H1 (cell line): Measurements from ENCODE around the gene EIF4A3. TPM values are rescaled to one million over a fixed set of nuclear protein-coding genes. Genes with fewer than 3 reads are reported as not detected.

Source experiments
- CTCF ChIA-PET: fragments of 300-600 bp; sonication (Branson Sonifier 250); formaldehyde crosslinking; loops from one replicate; lab custom pipeline; 2021; ENCODE audit not compliant: partially characterized antibody; lab: Charles Lee
- POLR2A ChIA-PET: fragments of 300-600 bp; sonication (Branson Sonifier 250); formaldehyde crosslinking; loops from one replicate; lab custom pipeline; 2021; ENCODE audit warnings: inconsistent platforms; ENCODE audit not compliant: partially characterized antibody; lab: Charles Lee
- DNase-seq, 2 experiments: peaks; one replicate each; pipeline versions ENCODE4 v3.0.0 to v3.0.0-alpha.2; 2010 to 2022; ENCODE audit warnings: low spot score in 2 of 2, low read depth in 1 of 2, mixed read lengths in 1 of 2
- FAIRE-seq: peaks from 2 replicates; lab custom pipeline; 2011; peaks lifted over from hg19 to GRCh38; lab: Jason Lieb, UNC
- H2AFZ ChIP-seq: 2 replicates; pipeline ENCODE4 v1.8.1; 2012; ENCODE audit warnings: low read length, inconsistent platforms
- H2AK5ac ChIP-seq: 2 replicates; pipeline ENCODE4 v1.6.1; 2013; ENCODE audit warnings: low read depth, low read length
- H2BK120ac ChIP-seq: replicated peaks from 2 replicates; pipeline ENCODE3; 2013; ENCODE audit warnings: low read depth, low read length, inconsistent platforms
- H2BK12ac ChIP-seq: 2 replicates; pipeline ENCODE4 v1.6.1; 2013; ENCODE audit warnings: low read depth, low read length
- H2BK15ac ChIP-seq: 2 replicates; pipeline ENCODE4 v1.6.1; 2013; ENCODE audit warnings: low read length
- H2BK20ac ChIP-seq: 2 replicates; pipeline ENCODE4 v1.6.1; 2013; ENCODE audit warnings: low read length
- H2BK5ac ChIP-seq: 2 replicates; pipeline ENCODE4 v1.6.1; 2013; ENCODE audit warnings: low read depth, low read length
- H3K14ac ChIP-seq: 2 replicates; pipeline ENCODE4 v1.6.1; 2013; ENCODE audit warnings: inconsistent platforms; ENCODE audit not compliant: insufficient read length
- H3K18ac ChIP-seq: 2 replicates; pipeline ENCODE4 v1.6.1; 2013; ENCODE audit warnings: low read length; ENCODE audit errors: extremely low read depth
- H3K23ac ChIP-seq: 2 replicates; pipeline ENCODE4 v1.6.1; 2013; ENCODE audit warnings: inconsistent platforms; ENCODE audit not compliant: insufficient read length
- H3K23me2 ChIP-seq: 2 replicates; pipeline ENCODE4 v1.6.1; 2013; ENCODE audit warnings: low read depth, low read length
- H3K27ac ChIP-seq: 2 replicates; pipeline ENCODE4 v1.6.1; 2011; ENCODE audit warnings: low read depth, low read length, inconsistent platforms
- H3K27me3 ChIP-seq, 4 experiments: replicated peaks in 1 of 4; 1 replicate in 1 of 4; 2 replicates in 3 of 4; pipeline versions ENCODE4 v1.6.1 to v1.8.1; 2011 to 2013; ENCODE audit warnings: low read length in 3 of 4, mild to moderate bottlenecking in 3 of 4, inconsistent platforms in 2 of 4, mixed read lengths in 2 of 4, moderate library complexity in 1 of 4; ENCODE audit not compliant: control insufficient read depth in 3 of 4, insufficient read depth in 3 of 4; ENCODE audit errors: extremely low read depth in 1 of 4
- H3K36me3 ChIP-seq, 4 experiments: 2 replicates each; pipeline versions ENCODE4 v1.6.1 to v1.8.1; 2011 to 2013; ENCODE audit warnings: mild to moderate bottlenecking in 4 of 4, low read length in 3 of 4, moderate library complexity in 2 of 4, control low read depth in 1 of 4, inconsistent platforms in 1 of 4; ENCODE audit not compliant: insufficient read depth in 4 of 4, control insufficient read depth in 2 of 4
- H3K4ac ChIP-seq: replicated peaks from 2 replicates; pipeline ENCODE3; 2013; ENCODE audit warnings: low read length, low read depth, mixed read lengths, inconsistent platforms; ENCODE audit not compliant: insufficient read length
- H3K4me1 ChIP-seq, 4 experiments: replicated peaks in 1 of 4; 1 replicate in 1 of 4; 2 replicates in 3 of 4; pipeline versions ENCODE4 v1.6.1 to v1.8.1; 2011 to 2013; ENCODE audit warnings: low read length in 3 of 4, inconsistent platforms in 2 of 4, mixed read lengths in 1 of 4; ENCODE audit not compliant: insufficient read depth in 4 of 4, control insufficient read depth in 3 of 4
- H3K4me2 ChIP-seq, 2 experiments: 2 replicates each; pipeline versions ENCODE4 v1.6.1 to v1.8.1; 2011 to 2013; ENCODE audit warnings: low read depth in 2 of 2, low read length in 2 of 2, control low read depth in 1 of 2, inconsistent platforms in 1 of 2, mild to moderate bottlenecking in 1 of 2; ENCODE audit not compliant: insufficient read depth in 1 of 2
- H3K4me3 ChIP-seq, 4 experiments: fragments of 200-600, 300-600 bp in 1 of 4; sonication (generic), shearing (Covaris generic), sonication (Bioruptor Twin) in 1 of 4; 2 replicates each; pipeline versions ENCODE4 v1.5.1 to v1.8.1; 2011 to 2016; ENCODE audit warnings: low read length in 4 of 4, low read depth in 3 of 4, control low read depth in 2 of 4, inconsistent platforms in 2 of 4, mild to moderate bottlenecking in 2 of 4, mixed read lengths in 1 of 4, moderate library complexity in 1 of 4; ENCODE audit not compliant: insufficient read depth in 2 of 4; ENCODE audit errors: extremely low read depth in 1 of 4
- H3K56ac ChIP-seq: replicated peaks from 2 replicates; pipeline ENCODE3; 2013; ENCODE audit warnings: low read depth, mild to moderate bottlenecking, mixed read lengths, low read length, inconsistent platforms; ENCODE audit not compliant: insufficient read length
- H3K79me1 ChIP-seq: 2 replicates; pipeline ENCODE4 v1.6.1; 2013; ENCODE audit warnings: low read depth, low read length, control low read depth
- H3K79me2 ChIP-seq, 2 experiments: 2 replicates each; pipeline versions ENCODE4 v1.6.1 to v1.8.1; 2012 to 2013; ENCODE audit warnings: low read length in 2 of 2, mild to moderate bottlenecking in 2 of 2, inconsistent platforms in 1 of 2; ENCODE audit not compliant: insufficient read depth in 2 of 2, control insufficient read depth in 1 of 2
- H3K9ac ChIP-seq, 4 experiments: replicated peaks in 1 of 4; 1 replicate in 1 of 4; 2 replicates in 3 of 4; pipeline versions ENCODE4 v1.6.1 to v1.8.1; 2011 to 2013; ENCODE audit warnings: low read depth in 3 of 4, low read length in 3 of 4, control low read depth in 2 of 4, mild to moderate bottlenecking in 2 of 4, moderate library complexity in 2 of 4, inconsistent platforms in 1 of 4; ENCODE audit errors: extremely low read depth in 1 of 4
- H3K9me3 ChIP-seq, 2 experiments: 2 replicates each; pipeline versions ENCODE4 v1.6.1 to v1.8.1; 2012 to 2013; ENCODE audit warnings: mild to moderate bottlenecking in 2 of 2, moderate library complexity in 2 of 2, control low read depth in 1 of 2, inconsistent platforms in 1 of 2, low read depth in 1 of 2, low read length in 1 of 2, mixed read lengths in 1 of 2; ENCODE audit not compliant: insufficient read depth in 2 of 2
- H4K20me1 ChIP-seq, 2 experiments: replicated peaks in 1 of 2; 2 replicates each; pipeline versions ENCODE3 to v1.8.1; 2011 to 2013; ENCODE audit warnings: inconsistent platforms in 2 of 2, low read length in 2 of 2, mild to moderate bottlenecking in 1 of 2; ENCODE audit not compliant: insufficient read depth in 2 of 2, control insufficient read depth in 1 of 2
- H4K5ac ChIP-seq: 2 replicates; pipeline ENCODE4 v1.6.1; 2013; ENCODE audit warnings: low read length, low read depth, mixed read lengths, inconsistent platforms; ENCODE audit not compliant: insufficient read length
- H4K8ac ChIP-seq: 2 replicates; pipeline ENCODE4 v1.8.0; 2013; ENCODE audit warnings: mild to moderate bottlenecking, moderate library complexity, low read length, inconsistent platforms; ENCODE audit not compliant: insufficient read depth; ENCODE audit errors: extremely low read depth
- H4K91ac ChIP-seq: replicated peaks from 2 replicates; pipeline ENCODE3; 2013; ENCODE audit warnings: low read length, mixed read lengths, inconsistent platforms; ENCODE audit not compliant: insufficient read length
- ASH2L ChIP-seq: fragments of 200-600, 300-600 bp; sonication (generic); IDR thresholded peaks from one replicate; pipeline ENCODE4 v1.7.1; 2017; ENCODE audit warnings: low read length
- CREB1 ChIP-seq: IDR thresholded peaks from 2 replicates; pipeline ENCODE4 v1.6.1; 2012; ENCODE audit warnings: inconsistent platforms
- CTCF ChIP-seq, 3 experiments: IDR thresholded peaks; 1 replicate in 2 of 3; 2 replicates in 1 of 3; pipeline versions ENCODE4 v1.5.1 to v1.6.1; 2011; ENCODE audit warnings: low read length in 3 of 3, mild to moderate bottlenecking in 3 of 3, inconsistent platforms in 2 of 3, low read depth in 1 of 3, moderate library complexity in 1 of 3; ENCODE audit not compliant: insufficient read depth in 1 of 3; ENCODE audit errors: control extremely low read depth in 1 of 3
- GABPA ChIP-seq: IDR thresholded peaks from 2 replicates; pipeline ENCODE4 v1.6.1; 2011; ENCODE audit warnings: mild to moderate bottlenecking, low read length, moderate library complexity, borderline replicate concordance; ENCODE audit not compliant: insufficient read depth
- JUND ChIP-seq: IDR thresholded peaks from 2 replicates; pipeline ENCODE4 v1.6.1; 2011; ENCODE audit warnings: mild to moderate bottlenecking, improper control_type of control experiment, low read length
- MAX ChIP-seq: IDR thresholded peaks from 2 replicates; pipeline ENCODE4 v1.6.1; 2012; ENCODE audit warnings: inconsistent platforms
- RAD21 ChIP-seq, 2 experiments: IDR thresholded peaks in 1 of 2; conservative IDR thresholded peaks in 1 of 2; 2 replicates each; pipeline ENCODE4 v1.6.1; 2011; ENCODE audit warnings: low read depth in 2 of 2, low read length in 2 of 2, improper control_type of control experiment in 1 of 2, inconsistent platforms in 1 of 2, mild to moderate bottlenecking in 1 of 2, moderate library complexity in 1 of 2
- SIN3A ChIP-seq, 2 experiments: IDR thresholded peaks in 1 of 2; conservative IDR thresholded peaks in 1 of 2; 2 replicates each; pipeline ENCODE4 v1.6.1; 2011 to 2012; ENCODE audit warnings: low read length in 2 of 2, improper control_type of control experiment in 1 of 2, low read depth in 1 of 2, mild to moderate bottlenecking in 1 of 2
- SIRT6 ChIP-seq: IDR thresholded peaks from one replicate; pipeline ENCODE4 v1.7.1; 2012; ENCODE audit warnings: low read length, inconsistent platforms
- SP2 ChIP-seq: IDR thresholded peaks from 2 replicates; pipeline ENCODE4 v1.6.1; 2012; ENCODE audit warnings: mild to moderate bottlenecking, low read length, inconsistent platforms
- WGBS, 2 experiments: shearing (Covaris generic) in 1 of 2; methylation state at CpG; one replicate each; pipeline versions ENCODE4 v1.1.6 to v1.1.7; 2013 to 2015; ENCODE audit warnings: low lambda C conversion rate in 2 of 2, mixed read lengths in 2 of 2, inconsistent platforms in 1 of 2, low coverage in 1 of 2, missing lambda C conversion rate in 1 of 2; ENCODE audit not compliant: insufficient replicate concordance in 2 of 2, insufficient coverage in 1 of 2, insufficient read length in 1 of 2; ENCODE audit errors: extremely low coverage in 1 of 2, missing lambda C conversion rate in 1 of 2; 5-methylcytosine and 5-hydroxymethylcytosine counted together
- polyA plus RNA-seq, 7 experiments: library from polyadenylated mRNA; depleted of rRNA in 3 of 7; stranded (reverse) in 5 of 7; unstranded in 2 of 7; fragments of >200 nt in 5 of 7; fragments of 200-250 nt in 2 of 7; gene quantifications; 1 replicate in 5 of 7; 2 replicates in 1 of 7; 4 replicates in 1 of 7; pipeline versions ENCODE4 v1.2.1 to v1.2.3, GENCODE V29; 2011 to 2013; ENCODE audit warnings: missing spikeins in 2 of 7, mixed read lengths in 2 of 7
- total RNA-seq: library from RNA; stranded (reverse); fragmentation: NEBNext Ultra II Directional; extraction: Animal tissue kit (Norgen Biotek cat#: 25700); gene quantifications from 2 replicates; pipeline ENCODE4 v1.2.1, GENCODE V29; 2021

The EIF4A3 gene
- total and polyA plus RNA-seq, 2 of the 8 experiments (the other 6 are each of a cell fraction or from before 2014, with no cell fraction given), result 142 to 146 TPM

DNA sequence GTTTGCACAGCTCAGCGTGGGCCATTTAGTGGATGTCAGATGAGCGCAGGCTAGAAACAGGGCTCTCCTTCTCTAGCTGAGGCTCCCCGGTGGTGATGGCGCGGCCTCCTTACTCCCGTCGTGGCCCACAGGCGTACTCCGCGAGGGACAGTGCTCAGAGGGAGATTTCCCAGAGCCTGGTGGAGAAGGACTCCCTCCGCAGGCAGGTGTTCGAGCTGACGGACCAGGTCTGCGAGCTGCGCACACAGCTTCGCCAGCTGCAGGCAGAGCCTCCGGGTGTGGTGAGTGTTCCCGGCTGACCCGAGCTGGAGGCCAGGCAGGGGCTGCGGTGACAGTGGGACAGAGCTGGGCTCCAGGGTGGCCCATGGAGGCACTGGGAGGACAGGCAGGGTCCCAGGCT, 44.3 kb upstream of the EIF4A3 start:
- 78% methylated on average over 20 of the region's 20 CpGs; no CpG with 5 or more reads in 1 of the 2 experiments for WGBS, 2 experiments
- POLR2A ChIA-PET, result interaction anchor here (0.6 to 2.0 kb wide), 5 partner anchors 10 to 144 kb away, joined by 3 to 9 read pairs (median 6); no protein-coding TSS in a partner anchor

More for the DNA sequence above, 44.3 kb upstream of the EIF4A3 start:
- Histone ChIP-seq H3K4me1 (no peaks in the 10 kb centered on the region), H2BK20ac (no peak overlapping the region), H3K4me2 (no peak overlapping the region), H3K23ac (no peak overlapping the region), H3K4me3 (no peak overlapping the region), H3K79me2 (no peaks in the 10 kb centered on the region), H3K9me3 (no peaks in the 10 kb centered on the region), H4K8ac (peak overlapping the region; percentile 79; the same call in 1 of the 2 replicates), H2BK15ac (no peak overlapping the region), H2BK12ac (no peak overlapping the region), H3K27ac (no peak overlapping the region), H2BK120ac (no peak overlapping the region), H3K56ac (no peak overlapping the region), H3K79me1 (no peaks in the 10 kb centered on the region), H3K18ac (no peak overlapping the region; the same call in 1 of the 2 replicates), H2AFZ (no peak overlapping the region), H2BK5ac (no peak overlapping the region), H3K14ac (no peak overlapping the region), H3K36me3 (no peaks in the 10 kb centered on the region), H4K91ac (peak overlapping the region; percentile 9), H4K5ac (no peak overlapping the region), H3K9ac (no peak overlapping the region), H3K23me2 (no peaks in the 10 kb centered on the region), H2AK5ac (no peak overlapping the region), H3K4ac (no peak overlapping the region), H4K20me1 (peaks cover 0 to 1% of the 10 kb centered on the region in 2 experiments), H3K27me3 (no peaks in the 10 kb centered on the region; a peak in 1 of 7 replicates)
- TF ChIP-seq SP2, result no peak
- 0 out of 2 replicates have a peak, but pooled peaks have one; percentile 68 for TF ChIP-seq GABPA
- peak; percentile 57 to 71 (median 57) for TF ChIP-seq CTCF (IDR thresholded peaks at IDR 0.05; ENCODE audit: control extremely low read depth in 1 of 3, insufficient read depth in 1 of 3, low read depth in 1 of 3, low read length in 3 of 3)
- peak; percentile 70 to 77 for TF ChIP-seq RAD21 (IDR thresholded peaks at IDR 0.05 in 1 of 2, conservative IDR thresholded peaks at IDR 0.05 in 1 of 2; ENCODE audit: low read depth in 2 of 2, low read length in 2 of 2)
- TF ChIP-seq SIN3A (conservative IDR thresholded peaks at IDR 0.05 in 1 of 2, IDR thresholded peaks at IDR 0.05 in 1 of 2; ENCODE audit: low read depth in 1 of 2, low read length in 2 of 2), result no peak
- TF ChIP-seq SIRT6, result no peak
- no peak for TF ChIP-seq JUND
- TF ChIP-seq MAX, result no peak
- no peak for TF ChIP-seq ASH2L
- no peak for TF ChIP-seq CREB1
- FAIRE-seq (no peak), DNase-seq (peak in 1 of 2 experiments; percentile 58)
- CTCF ChIA-PET, result interaction anchor here (0.7 to 8.0 kb wide), 22 partner anchors 9 to 173 kb away, joined by 3 to 90 read pairs (median 4); no protein-coding TSS in a partner anchor
